ENCODE results near the gene TMC3.

DNA sequence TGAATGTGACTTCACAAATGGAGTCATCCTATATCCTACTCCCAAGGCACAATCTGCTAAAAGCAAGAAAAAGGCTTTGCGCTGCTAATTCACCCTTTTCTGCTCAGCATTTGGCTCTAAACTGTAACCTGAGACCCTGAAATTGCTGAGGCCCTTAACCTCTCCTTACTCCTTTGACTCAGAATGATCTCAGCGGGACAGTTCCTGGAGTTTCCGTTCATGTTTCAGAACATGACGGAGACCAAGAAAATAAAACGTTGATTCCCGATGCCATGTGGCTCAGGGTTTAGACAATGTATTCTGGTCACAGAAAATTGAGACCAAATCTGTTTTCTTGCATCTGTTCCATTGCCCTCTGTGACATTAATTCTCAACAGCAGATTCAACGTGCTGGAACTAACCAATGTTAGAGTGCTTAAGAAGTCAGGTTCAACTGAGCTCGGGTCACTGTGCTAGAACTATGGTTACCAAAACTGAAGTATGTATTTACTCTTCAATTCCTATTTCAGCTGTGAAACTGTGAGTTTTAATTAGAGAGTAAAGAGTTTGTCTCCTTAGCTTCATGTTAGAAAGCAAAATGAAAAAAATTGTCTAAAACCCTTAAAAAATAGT, 45.4 kb upstream of the TMC3 start:
- TF ChIP-seq JUN (IDR thresholded peaks at IDR 0.05) (no peak), MAFK (IDR thresholded peaks at IDR 0.05; ENCODE audit: partially characterized antibody) (no peak)
